Left ventricle myocardium superior (tissue), 1 donor: ENCODE results near the gene ADAMTS17. TPM values are rescaled to one million over a fixed set of nuclear protein-coding genes. Genes with fewer than 3 reads are reported as not detected.

Experiments used
- ATAC-seq: fragments of 200-7000 bp; cut with Tn5 transposase; one replicate; pipeline ENCODE4 v1.9.1; 2020; ENCODE audit warnings: mild to moderate bottlenecking, moderate library complexity
- DNase-seq: peaks from one replicate; pipeline ENCODE4 v3.0.0-alpha.2; 2020
- intact Hi-C: fragments of 100-400 bp; cut with micrococcal nuclease; formaldehyde crosslinking; loops from one replicate; pipeline ENCODE4 v1.11.0; 2022
- total RNA-seq: library from RNA; stranded (reverse); fragmentation: NEBNext Ultra II Directional; extraction: Animal tissue kit (Norgen Biotek cat#: 25700); gene quantifications from one replicate; pipeline ENCODE4 v1.2.1, GENCODE V29; 2021
- donor health status: DM: no; HTN: yes; CAD: no; lungs with severe emphysema.

Gene ADAMTS17
- total RNA-seq, 1 donor from 2014 or later, result 2.9 TPM

GRCh38 chr15:100034191-100034590 lies 307.6 kb downstream of the ADAMTS17 start:
- intact Hi-C loops, result no loop called here
- no peak for DNase-seq
- no peak for ATAC-seq

GRCh38 chr15:100033140-100033857 lies 308.5 kb downstream of the ADAMTS17 start:
- DNase-seq (no peak), ATAC-seq (peak; percentile 71)
- intact Hi-C loops, result no loop called here

DNA sequence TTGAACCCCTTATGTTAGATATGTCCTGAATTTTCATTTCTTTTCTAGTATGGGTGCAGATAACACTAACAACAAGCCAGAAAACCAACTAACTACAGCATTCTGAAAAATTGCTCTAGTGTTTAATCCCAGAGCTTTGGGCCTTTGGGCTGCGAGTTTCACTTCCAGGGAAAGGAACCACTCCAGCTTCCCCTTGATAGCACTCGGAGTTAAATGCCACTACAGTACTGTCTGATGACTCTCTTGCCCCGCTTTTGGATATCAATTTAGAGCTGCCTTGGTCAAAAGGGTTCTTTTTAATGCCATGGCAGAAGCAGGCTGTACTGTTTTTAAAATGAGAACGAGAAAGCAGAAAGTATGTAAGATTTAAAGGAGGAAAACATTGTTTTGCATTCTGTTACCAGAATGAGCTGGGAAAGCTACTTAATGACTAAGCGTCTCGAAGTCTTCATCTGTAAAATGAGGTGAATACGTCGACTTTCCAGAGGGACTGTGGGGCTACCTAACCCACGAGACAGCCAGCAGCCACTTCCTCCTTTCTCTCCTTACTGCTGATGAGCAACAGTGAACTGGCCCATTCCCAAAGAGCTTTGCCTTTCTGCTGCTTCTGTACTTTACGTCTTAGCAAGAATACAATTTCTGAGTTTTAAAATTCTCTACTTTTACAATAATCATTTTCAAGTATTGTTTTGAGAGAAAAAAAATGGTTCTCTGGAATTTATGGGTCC lies 309.3 kb downstream of the ADAMTS17 start:
- DNase-seq, result no peak
- intact Hi-C loops, result no loop called here
- no peak for ATAC-seq

- intact Hi-C loops, result no loop called here
- no peak for ATAC-seq
- no peak for DNase-seq
Measured at GRCh38 chr15:100031665-100032357, 310.0 kb downstream of the ADAMTS17 start.

GRCh38 chr15:100030586-100031229 lies 311.1 kb downstream of the ADAMTS17 start:
- DNase-seq, result no peak
- no peak for ATAC-seq
- intact Hi-C loops, result no loop called here

- no peak for ATAC-seq
- intact Hi-C loops, result no loop called here
- no peak for DNase-seq
Measured at GRCh38 chr15:100029868-100030479, 311.8 kb downstream of the ADAMTS17 start.

GRCh38 chr15:100029045-100029444 lies 312.7 kb downstream of the ADAMTS17 start:
- DNase-seq (no peak), ATAC-seq (peak; percentile 80)
- intact Hi-C loops, result no loop called here

DNA sequence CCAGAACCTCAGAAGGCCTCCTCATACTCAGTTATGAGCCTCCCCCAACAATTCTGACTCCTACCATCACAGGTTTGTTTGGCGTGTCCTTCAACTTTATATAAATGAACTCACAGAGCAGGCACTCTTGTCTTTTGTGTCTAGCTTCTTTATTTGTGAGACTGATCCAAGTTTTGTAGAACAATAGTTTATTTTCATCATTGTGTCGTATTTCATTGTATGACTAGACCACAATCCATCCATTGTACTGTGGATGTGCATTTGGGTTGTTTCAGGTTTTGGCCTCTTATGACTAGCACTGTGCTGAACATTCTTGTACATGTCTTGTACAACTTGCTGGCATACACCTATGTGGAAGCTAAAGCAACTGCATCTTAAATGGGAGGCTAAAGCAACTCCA lies 315.7 kb downstream of the ADAMTS17 start:
- no peak for ATAC-seq
- DNase-seq, result no peak
- intact Hi-C loops, result no loop called here

- intact Hi-C loops, result no loop called here
- DNase-seq, result no peak
- ATAC-seq, result no peak
Measured at GRCh38 chr15:100022806-100023205, 319.0 kb downstream of the ADAMTS17 start.

GRCh38 chr15:100022391-100022790 lies 319.4 kb downstream of the ADAMTS17 start:
- DNase-seq (no peak), ATAC-seq (peak; percentile 18)
- intact Hi-C loops, result no loop called here

- DNase-seq (peak; percentile 58), ATAC-seq (peak; percentile 63)
- intact Hi-C loops, result no loop called here
Measured at GRCh38 chr15:100021653-100022052, 320.1 kb downstream of the ADAMTS17 start.

GRCh38 chr15:100020614-100021013 lies 321.2 kb downstream of the ADAMTS17 start:
- ATAC-seq (peak; percentile 61), DNase-seq (no peak)
- intact Hi-C loops, result no loop called here

DNA sequence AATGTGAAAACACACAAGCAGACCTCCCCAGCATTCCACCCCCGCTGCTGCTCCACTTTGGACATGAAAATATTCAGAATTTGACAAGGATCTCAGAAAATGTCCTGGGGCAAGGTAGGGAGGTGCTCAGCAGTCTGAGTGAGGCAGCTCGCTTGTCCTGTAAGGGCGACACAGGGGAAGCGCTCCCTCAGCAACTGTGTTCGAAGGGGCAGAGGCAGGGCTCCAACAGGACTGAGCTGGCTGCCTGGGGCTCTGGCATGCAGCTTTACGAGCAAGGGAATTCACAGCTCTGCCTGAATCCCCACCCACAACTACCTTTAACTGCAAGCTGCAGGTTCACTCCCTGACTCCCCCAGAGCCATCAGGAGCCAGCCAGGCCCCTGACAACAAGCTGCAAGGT lies 321.6 kb downstream of the ADAMTS17 start:
- intact Hi-C loops, result no loop called here
- peak; percentile 54 for ATAC-seq
- DNase-seq, result no peak

GRCh38 chr15:100019601-100020000 lies 322.2 kb downstream of the ADAMTS17 start:
- DNase-seq (no peak), ATAC-seq (no peak)
- intact Hi-C loops, result no loop called here

GRCh38 chr15:100018191-100018590 lies 323.6 kb downstream of the ADAMTS17 start:
- ATAC-seq (no peak), DNase-seq (no peak)
- intact Hi-C loops, result no loop called here

DNA sequence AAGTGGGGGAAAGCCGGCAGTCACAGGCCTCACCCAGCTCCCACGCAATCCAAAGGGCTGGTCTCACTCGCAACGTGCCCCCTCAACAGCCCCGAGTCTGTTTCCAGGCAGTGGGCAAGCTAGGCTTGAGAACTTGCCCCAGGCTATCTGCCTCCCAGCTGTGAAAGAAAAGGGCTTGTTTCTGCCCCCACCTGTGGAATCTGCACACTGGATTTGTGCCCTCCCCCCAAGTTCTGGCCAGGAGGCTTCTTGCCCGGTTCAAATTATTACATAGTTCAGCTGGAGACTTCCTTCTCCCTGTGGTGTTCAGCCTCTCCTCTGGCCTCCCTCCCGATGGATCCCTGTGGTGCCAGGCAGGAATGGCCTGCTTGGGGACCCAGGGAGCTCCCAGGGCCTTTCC lies 324.6 kb downstream of the ADAMTS17 start:
- no peak for ATAC-seq
- intact Hi-C loops, result no loop called here

GRCh38 chr15:100016632-100017031 lies 325.1 kb downstream of the ADAMTS17 start:
- intact Hi-C loops, result no loop called here
- DNase-seq, result peak; percentile 52
- no peak for ATAC-seq

More for the DNA sequence above, 324.6 kb downstream of the ADAMTS17 start:
- no peak for DNase-seq

- DNase-seq (no peak), ATAC-seq (no peak)
Measured at GRCh38 chr15:100011235-100011634, 330.5 kb downstream of the ADAMTS17 start.

GRCh38 chr15:100009372-100009771 lies 332.4 kb downstream of the ADAMTS17 start:
- ATAC-seq (no peak), DNase-seq (no peak)
- intact Hi-C loops, result no loop called here

More at GRCh38 chr15:100011235-100011634, 330.5 kb downstream of the ADAMTS17 start:
- intact Hi-C loops, result no loop called here
